ENCODE measurements around the gene LYRM7. TPM values are rescaled to one million over a fixed set of nuclear protein-coding genes. Genes with fewer than 3 reads are reported as not detected.

The LYRM7 gene
- total and polyA plus RNA-seq, 10 of the 15 experiments (the other 5 are each of a cell fraction or from before 2014, with no cell fraction given) = 9.2 to 68.8 (median 20.2) TPM

GRCh38 chr5:131252824-131253171 lies 82.1 kb downstream of the LYRM7 start (continued):
- TF ChIP-seq, protein P1, sequence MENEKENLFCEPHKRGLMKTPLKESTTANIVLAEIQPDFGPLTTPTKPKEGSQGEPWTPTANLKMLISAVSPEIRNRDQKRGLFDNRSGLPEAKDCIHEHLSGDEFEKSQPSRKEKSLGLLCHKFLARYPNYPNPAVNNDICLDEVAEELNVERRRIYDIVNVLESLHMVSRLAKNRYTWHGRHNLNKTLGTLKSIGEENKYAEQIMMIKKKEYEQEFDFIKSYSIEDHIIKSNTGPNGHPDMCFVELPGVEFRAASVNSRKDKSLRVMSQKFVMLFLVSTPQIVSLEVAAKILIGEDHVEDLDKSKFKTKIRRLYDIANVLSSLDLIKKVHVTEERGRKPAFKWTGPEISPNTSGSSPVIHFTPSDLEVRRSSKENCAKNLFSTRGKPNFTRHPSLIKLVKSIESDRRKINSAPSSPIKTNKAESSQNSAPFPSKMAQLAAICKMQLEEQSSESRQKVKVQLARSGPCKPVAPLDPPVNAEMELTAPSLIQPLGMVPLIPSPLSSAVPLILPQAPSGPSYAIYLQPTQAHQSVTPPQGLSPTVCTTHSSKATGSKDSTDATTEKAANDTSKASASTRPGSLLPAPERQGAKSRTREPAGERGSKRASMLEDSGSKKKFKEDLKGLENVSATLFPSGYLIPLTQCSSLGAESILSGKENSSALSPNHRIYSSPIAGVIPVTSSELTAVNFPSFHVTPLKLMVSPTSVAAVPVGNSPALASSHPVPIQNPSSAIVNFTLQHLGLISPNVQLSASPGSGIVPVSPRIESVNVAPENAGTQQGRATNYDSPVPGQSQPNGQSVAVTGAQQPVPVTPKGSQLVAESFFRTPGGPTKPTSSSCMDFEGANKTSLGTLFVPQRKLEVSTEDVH (IDR thresholded peaks at IDR 0.05; ENCODE audit: low read depth, partially characterized antibody) = no peak
- TF ChIP-seq POU2F2 (IDR thresholded peaks at IDR 0.05; ENCODE audit: borderline replicate concordance, low read depth, low read length) (no peak; the same call in 2 of the 3 replicates), GATAD2B (conservative IDR thresholded peaks at IDR 0.05; ENCODE audit: low read depth) (no peak), HDGF (IDR thresholded peaks at IDR 0.05) (no peak), FOXM1 (IDR thresholded peaks at IDR 0.05; ENCODE audit: low read depth, low read length) (peak; percentile 60; the same call in 1 of the 2 replicates), ZNF622 (IDR thresholded peaks at IDR 0.05) (no peak), RELB (IDR thresholded peaks at IDR 0.05; ENCODE audit: low read depth) (no peak), ZZZ3 (IDR thresholded peaks at IDR 0.05; ENCODE audit: control insufficient read depth, insufficient read length, low read depth) (no peak), FOXK2 (IDR thresholded peaks at IDR 0.05) (no peak), CREM (IDR thresholded peaks at IDR 0.05; ENCODE audit: low read depth) (no peak), TAF1 (IDR thresholded peaks at IDR 0.05; ENCODE audit: borderline replicate concordance, low read depth, low read length) (peak; percentile 43; the same call in 1 of the 2 replicates), EGR1 (IDR thresholded peaks at IDR 0.05; ENCODE audit: borderline replicate concordance in 1 of 2, low read depth in 2 of 2, low read length in 2 of 2) (peak in 1 of 2 experiments; percentile 31; a peak in 1 of 3 replicates), KLF5 (IDR thresholded peaks at IDR 0.05; ENCODE audit: partially characterized antibody) (no peak)
- TF ChIP-seq, protein P2, sequence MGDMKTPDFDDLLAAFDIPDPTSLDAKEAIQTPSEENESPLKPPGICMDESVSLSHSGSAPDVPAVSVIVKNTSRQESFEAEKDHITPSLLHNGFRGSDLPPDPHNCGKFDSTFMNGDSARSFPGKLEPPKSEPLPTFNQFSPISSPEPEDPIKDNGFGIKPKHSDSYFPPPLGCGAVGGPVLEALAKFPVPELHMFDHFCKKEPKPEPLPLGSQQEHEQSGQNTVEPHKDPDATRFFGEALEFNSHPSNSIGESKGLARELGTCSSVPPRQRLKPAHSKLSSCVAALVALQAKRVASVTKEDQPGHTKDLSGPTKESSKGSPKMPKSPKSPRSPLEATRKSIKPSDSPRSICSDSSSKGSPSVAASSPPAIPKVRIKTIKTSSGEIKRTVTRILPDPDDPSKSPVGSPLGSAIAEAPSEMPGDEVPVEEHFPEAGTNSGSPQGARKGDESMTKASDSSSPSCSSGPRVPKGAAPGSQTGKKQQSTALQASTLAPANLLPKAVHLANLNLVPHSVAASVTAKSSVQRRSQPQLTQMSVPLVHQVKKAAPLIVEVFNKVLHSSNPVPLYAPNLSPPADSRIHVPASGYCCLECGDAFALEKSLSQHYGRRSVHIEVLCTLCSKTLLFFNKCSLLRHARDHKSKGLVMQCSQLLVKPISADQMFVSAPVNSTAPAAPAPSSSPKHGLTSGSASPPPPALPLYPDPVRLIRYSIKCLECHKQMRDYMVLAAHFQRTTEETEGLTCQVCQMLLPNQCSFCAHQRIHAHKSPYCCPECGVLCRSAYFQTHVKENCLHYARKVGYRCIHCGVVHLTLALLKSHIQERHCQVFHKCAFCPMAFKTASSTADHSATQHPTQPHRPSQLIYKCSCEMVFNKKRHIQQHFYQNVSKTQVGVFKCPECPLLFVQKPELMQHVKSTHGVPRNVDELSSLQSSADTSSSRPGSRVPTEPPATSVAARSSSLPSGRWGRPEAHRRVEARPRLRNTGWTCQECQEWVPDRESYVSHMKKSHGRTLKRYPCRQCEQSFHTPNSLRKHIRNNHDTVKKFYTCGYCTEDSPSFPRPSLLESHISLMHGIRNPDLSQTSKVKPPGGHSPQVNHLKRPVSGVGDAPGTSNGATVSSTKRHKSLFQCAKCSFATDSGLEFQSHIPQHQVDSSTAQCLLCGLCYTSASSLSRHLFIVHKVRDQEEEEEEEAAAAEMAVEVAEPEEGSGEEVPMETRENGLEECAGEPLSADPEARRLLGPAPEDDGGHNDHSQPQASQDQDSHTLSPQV (IDR thresholded peaks at IDR 0.05) = no peak
- TF ChIP-seq, protein P3, sequence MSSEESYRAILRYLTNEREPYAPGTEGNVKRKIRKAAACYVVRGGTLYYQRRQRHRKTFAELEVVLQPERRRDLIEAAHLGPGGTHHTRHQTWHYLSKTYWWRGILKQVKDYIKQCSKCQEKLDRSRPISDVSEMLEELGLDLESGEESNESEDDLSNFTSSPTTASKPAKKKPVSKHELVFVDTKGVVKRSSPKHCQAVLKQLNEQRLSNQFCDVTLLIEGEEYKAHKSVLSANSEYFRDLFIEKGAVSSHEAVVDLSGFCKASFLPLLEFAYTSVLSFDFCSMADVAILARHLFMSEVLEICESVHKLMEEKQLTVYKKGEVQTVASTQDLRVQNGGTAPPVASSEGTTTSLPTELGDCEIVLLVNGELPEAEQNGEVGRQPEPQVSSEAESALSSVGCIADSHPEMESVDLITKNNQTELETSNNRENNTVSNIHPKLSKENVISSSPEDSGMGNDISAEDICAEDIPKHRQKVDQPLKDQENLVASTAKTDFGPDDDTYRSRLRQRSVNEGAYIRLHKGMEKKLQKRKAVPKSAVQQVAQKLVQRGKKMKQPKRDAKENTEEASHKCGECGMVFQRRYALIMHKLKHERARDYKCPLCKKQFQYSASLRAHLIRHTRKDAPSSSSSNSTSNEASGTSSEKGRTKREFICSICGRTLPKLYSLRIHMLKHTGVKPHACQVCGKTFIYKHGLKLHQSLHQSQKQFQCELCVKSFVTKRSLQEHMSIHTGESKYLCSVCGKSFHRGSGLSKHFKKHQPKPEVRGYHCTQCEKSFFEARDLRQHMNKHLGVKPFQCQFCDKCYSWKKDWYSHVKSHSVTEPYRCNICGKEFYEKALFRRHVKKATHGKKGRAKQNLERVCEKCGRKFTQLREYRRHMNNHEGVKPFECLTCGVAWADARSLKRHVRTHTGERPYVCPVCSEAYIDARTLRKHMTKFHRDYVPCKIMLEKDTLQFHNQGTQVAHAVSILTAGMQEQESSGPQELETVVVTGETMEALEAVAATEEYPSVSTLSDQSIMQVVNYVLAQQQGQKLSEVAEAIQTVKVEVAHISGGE (CRISPR knock-in tag; IDR thresholded peaks at IDR 0.05) = no peak
